Astrocyte of the hippocampus (primary cell): ENCODE results near the gene SGSM2.

ENCODE experiments used
- DNase-seq: peaks from one replicate; pipeline ENCODE4 v3.0.0; 2011; ENCODE audit warnings: low read depth, low spot score

Gene SGSM2

DNA sequence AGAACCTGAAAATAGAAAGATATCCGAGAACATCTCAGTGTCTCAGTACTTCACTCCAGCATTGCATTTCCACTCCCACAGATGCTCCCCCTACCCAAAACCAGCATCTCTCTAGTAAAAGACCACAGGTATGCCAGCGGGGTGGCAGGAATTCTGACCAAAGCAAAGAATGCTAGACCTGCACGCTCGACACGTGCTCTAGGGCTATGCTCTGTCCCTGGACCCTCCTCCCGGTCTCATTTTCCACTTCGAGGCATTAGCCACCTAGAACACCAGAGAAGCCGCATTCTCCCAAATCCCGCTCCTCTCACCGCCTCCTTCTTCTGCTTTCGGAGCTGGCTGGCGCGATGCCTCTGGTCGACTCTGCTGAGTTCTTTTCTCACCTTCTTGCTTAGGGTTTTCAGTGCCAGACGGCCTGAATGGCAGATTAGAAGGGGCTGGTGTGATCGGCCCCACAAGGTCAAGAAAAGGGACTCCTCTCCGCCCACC, 1.5 kb upstream of the SGSM2 start:
- DNase-seq = peak; percentile 71

DNA sequence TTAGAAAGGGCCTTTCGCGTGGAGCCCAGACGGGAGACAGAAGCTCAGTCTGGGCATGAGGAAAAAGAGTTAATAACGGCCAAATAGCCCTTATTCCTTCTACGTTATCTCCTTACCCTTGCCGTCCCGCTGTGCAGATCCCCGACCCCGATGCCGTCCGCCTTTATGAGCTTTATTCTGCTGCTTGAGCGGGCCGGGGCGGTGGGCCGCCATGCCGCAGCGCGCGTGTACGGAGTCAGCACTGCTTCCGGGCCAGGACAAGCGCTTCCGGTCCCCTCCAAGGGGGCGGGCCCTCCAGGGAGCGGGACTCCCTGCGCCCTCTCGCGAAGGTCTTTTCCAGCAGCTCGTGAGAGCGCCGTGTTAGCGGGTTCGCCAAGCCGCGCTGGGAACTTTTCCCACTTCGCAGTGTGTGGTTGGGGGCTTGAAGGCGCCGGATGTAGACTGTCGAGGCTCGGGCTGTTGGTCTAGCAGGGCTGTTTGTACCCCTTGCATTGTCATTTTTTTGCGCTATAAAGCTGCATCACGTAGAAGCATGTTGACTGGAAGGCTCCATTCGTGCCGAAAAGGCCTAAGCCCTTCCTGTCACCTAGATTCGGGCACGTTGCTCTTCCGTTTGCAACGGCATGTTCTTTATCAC, 968 bp upstream of the SGSM2 start, which contains the start of gene TSR1:
Gene TSR1 (minus strand): TSS at position 243 of the 637 bp plus-strand sequence. CDS start 30 bp downstream, at position 213.
- peak; percentile 97 for DNase-seq

DNA sequence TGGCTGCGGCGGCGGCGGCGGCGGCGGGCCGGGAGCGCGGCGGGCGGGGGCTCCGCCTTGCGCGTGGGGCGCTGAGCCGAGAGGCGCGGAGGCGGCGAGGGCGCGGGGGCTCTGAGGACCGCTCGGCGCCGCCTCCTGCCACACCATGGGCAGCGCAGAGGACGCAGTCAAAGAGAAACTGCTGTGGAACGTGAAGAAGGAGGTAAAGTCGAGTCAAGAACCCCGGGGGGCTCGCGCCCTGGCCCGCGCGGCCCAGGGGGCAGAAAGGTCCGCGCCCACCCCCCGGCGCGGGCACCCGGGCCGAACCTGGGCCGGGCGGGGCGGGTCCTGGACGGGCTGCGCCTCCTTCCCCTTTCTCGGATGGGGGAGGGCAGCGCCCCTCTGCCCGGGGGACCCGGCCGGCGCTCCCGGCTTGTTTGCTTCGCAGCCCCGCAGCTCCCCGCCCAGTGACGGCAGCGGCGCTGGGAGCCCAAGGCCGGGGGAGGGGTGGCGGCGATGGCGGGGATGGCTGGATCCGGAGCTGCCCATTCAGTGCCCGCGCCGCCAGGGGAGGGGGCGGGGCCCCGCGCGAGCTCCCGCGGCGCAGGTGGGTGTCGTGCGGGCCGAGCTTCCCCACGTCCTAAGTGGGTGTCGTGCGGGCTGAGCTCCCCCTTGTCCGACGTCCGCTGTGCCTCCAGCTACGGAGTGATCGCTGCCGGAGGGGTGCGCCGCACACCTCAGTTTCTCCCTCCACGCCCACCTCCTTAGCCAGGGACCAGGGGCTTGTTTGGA, 428 bp downstream of the SGSM2 start:
- peak; percentile 86 for DNase-seq

DNA sequence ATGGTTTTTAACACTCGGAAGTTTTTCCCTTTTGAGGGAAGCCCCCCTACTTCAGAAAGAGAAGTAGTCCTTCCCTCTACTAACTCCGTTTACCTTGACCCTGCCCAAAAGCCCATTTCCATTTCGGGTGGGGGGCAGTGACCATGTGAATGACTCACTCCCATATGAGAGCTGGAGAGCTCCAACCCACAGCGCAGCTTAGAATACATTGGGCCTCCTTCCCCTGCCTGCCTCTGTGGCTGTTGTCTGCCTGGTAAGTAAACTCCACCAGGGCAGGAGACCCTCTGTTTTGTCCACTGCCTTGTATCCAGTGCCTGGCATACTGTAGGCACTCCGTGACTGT, 985 bp downstream of the SGSM2 start:
- peak; percentile 68 for DNase-seq

DNA sequence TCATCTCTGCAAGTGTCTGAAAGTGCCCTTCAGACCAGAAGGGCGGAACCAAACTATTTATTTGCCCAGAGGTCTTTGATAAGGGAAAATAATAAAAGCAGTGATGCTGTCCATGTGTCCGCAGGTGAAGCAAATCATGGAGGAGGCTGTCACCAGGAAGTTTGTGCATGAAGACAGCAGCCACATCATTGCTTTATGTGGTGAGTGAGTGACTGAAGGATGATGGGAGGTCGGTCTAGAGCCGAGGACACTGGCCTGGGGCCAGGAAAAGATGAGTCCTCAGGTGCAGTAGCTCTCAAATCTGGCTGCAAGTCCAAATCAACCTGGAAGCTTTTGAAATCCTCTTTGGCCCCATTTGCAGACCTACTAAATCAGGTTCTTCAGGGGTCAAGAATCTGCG, 6.1 kb downstream of the SGSM2 start:
- no peak for DNase-seq

DNA sequence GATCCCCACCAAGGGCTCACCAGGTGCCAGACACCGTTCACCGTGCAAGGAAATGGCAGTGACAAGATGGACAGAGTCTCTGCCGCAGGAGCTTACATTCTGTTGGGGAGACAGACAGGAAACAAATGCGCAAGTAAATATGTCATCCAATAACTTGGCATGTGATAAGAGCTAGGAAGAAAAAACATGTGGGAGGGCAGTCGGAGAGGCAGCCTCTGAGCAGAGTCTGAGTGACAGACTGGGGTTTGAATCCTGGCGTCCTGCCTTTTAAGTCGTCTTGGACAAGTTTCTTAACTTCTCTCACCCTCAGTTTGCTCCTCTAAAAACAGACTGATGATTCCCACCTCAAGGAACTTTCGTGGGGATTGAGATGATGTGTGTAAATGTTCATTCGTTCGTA, 7.2 kb downstream of the SGSM2 start:
- DNase-seq = no peak

DNA sequence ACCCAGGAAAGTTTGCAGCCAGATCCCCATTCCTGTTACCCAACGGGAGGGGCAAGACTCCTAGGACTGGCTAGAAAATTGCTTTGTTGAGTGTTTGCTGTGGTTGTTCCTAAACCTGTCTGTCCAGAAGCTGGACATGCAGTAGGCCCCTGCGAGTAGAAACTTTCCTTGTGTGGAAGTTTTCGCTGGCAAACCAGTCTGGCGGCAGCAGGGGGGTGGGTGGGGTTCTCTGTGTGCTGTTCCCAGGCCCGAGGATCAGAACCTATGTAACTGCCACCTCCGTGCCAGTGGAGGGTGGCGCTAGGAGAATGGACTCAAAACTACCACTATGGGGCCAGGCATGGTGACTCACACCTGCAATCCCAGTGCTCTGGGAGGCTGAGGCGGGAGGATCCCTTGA, 9.2 kb downstream of the SGSM2 start:
- no peak for DNase-seq

DNA sequence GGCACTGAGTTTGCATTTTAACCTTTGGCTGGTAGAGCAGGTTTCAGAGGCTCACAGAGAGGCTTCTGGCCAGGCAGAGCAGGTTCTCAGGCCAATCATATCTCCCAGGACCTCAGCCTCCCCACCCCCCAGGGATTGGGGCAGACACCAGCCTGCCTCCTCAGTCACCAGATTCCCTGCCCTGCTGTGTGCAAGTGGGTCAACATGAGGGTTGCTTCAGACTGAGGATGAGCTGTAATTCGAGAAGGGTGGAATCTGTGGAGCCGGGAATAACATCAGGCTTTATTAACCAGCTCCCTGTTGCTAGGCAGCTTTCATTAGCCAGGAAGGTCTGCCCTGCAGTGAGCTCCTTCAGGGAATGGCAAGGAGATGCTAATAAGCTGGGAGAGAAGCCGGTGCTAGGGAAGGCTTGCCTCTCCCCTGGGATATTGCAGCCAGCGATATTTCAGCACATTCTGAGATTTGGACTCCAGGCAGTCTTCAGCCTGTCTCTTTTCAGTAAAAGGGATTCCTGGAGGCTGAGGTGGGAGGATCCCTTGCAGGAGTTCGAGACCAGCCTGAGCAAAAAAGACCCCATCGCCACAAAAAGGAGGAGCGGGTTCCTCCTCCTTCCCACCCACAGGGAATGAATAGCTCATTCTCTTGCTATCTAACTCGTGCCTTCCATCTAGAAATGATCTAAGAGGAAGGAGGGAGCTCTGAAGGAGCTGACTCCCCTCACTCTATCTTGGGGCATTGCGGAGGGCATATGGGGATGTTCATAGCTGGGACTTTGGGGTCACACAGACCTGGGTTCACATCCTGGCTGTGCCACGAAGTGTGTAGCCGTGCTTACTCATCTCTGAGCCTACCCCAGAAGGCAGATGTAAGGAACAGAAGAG, 10.7 kb downstream of the SGSM2 start:
- DNase-seq = peak; percentile 76

DNA sequence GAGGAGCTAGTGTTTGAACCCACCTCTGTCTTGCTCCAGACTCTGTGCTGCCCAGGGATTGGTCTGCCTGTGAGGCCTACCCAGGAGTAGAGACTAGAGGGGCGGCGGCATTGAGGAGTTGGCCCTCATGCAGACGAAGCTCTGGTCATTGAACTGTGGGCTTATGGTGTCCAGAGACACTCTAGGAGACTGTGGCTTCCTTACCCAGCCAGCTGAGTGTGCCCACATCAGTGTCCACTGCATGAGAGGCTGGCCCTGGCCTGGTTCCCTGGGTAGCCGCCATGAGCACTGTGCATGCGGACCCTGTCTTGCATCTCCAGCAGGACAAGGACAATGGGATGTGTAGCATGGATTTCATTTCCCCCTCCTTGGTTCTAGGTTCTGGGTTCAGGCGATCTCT, 14.0 kb downstream of the SGSM2 start:
- no peak for DNase-seq

DNA sequence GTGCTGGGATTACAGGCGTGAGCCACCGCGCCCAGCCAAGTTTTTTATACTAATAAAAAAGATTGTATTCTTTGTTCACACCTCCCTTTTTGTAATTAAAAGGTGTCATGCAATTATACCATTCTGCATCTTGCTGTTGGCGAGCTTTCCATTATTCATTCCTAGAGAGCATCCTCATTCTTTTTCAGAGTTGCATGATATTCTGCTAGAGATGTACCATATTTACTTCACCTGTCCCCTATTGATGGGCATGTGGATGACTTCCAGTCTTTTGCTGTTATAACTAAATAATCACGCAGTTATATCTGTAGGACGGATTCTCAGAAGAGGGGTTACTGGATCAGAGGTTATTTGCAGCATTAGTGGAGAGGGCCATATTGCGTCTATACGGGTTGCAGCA, 17.0 kb downstream of the SGSM2 start:
- no peak for DNase-seq

DNA sequence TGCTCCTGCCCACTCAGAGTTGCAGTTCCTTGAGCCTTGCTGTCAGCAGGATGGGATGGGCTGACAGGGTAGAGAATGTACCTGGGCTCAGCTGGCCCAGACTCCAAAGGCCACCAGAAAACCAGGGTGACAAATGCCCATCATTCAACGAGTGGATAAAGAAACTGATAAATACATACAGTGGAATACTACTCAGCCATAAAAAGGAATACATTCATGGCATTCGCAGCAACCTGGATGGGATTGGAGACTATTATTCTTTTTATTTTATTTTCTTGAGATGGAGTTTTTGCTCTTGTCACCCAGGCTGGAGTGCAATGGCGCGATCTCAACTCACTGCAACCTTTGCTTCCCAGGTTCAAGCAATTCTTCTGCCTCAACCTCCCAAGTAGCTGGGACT, 19.9 kb downstream of the SGSM2 start:
- no peak for DNase-seq

DNA sequence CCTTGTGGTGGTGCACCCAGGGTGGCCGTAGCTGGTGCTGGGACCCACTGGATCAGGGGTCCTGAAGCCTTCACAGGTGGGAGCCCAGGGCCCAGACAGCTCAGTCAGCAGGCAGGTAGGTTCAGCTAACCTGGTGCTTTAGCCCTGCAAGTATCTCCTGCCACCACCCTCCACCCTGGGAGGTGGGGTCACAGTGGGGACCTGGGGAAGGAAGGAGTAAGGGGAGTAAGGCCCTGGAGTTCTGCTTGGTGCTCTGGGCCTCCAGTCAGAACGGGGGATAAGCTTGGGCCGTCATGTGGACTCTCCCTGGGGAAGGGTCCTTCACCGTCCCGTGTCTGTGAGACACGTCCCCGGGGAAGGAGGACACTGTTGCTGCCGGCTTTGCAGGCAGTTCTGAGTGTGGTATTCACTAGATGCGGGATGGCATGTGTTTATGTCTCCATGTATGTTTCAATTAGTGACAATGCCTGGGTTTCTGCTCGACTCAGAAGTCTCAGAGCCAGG, 20.7 kb downstream of the SGSM2 start:
- no peak for DNase-seq

DNA sequence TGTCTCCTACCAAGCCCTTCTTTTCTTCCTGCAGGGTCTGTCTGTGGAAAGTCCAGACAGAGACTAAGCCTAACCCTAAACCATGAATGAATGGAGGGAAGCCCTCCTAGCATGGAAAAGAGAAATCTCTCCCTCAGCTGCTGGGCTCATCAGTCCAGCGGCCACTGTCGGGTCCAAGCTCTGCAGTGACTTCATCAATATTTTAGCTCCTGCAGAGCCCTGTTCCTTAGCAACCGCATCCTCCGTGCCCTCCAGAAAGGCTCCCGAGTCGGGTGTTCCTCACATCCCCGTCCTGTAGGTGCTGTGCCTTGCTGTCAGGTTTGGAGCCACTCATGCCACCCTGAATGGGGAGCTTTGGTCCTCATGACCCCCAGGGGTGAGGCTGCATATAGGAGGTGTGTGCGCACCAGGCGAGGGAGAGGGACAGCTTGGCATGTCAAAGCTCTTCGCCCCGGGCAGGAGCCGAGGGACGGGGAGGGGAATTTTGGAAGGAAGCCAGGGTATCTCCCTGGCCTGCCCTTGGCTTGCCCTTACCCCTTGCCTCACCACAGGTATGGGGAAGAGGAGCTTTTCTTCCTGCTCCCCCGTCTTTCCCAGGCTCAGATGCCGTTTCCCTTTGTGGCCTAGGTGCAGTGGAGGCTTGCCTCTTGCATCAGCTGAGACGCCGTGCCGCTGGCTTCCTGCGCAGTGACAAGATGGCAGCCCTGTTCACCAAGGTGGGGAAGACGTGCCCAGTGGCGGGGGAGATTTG, 23.9 kb downstream of the SGSM2 start:
- no peak for DNase-seq

DNA sequence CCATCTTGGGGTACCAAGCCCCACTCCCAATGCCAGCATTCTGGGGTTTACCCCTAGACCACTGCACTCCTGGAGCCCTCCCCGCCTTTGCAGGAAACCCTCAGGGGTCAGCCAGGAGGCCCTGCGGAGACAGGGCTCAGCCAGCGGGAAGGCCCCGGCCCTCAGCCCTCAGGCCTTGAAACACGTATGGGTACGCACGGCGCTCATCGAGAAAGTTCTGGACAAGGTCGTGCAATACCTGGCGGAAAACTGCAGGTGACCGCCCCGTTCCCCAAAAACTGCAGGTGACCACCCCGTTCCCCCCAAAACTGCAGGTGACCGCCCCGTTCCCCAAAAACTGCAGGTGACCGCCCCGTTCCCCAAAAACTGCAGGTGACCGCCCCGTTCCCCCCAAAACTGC, 24.7 kb downstream of the SGSM2 start:
- DNase-seq = no peak

DNA sequence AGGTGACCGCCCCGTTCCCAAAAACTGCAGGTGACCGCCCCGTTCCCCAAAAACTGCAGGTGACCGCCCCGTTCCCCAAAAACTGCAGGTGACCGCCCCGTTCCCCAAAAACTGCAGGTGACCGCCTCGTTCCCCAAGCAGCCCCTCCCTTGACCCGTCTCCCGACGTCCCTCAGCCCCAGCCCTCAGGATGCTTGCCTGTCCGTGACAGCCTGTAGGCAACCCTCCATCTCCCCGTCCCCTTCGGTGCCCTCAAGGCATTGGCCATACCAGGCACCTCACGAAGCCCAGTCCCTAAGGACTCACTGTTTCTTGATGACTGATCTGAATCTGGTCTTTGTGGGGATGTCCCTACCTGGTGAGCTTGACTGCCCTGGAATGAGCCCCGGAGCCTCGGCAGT, 25.1 kb downstream of the SGSM2 start:
- no peak for DNase-seq

DNA sequence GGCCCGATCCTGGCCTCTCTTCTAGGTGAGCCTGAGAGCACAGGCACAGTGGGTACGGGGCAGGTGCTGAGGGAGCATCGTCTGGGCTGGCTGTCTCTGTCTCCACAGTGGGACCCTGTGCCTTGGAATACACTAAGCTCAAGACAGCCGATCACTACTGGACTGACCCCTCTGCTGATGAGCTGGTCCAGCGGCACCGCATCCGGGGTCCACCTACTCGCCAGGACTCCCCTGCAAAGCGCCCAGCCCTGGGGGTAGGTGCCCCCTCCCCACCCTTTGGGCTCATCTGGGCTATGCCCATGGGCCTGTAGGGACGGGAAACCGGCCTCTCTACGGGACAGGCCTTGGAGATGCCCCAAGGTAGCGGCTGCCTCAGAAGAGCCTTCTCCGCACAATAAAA, 25.6 kb downstream of the SGSM2 start:
- no peak for DNase-seq

DNA sequence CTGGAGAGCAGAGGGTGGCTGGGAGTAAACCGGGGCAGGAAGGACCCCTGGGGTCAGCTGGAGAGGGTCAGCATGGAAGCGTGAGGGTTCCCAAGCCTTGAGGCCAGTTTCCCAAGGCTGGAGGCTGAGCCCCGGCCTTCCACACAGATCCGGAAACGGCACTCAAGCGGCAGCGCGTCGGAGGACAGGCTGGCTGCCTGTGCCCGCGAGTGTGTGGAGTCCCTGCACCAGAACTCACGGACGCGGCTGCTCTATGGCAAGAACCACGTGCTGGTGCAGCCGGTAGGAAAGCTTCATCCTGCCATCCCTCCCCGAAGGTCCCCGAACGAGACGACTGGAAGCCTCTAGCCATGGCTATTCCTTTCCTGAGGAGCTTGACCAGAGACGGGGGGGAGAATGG, 26.0 kb downstream of the SGSM2 start:
- no peak for DNase-seq

DNA sequence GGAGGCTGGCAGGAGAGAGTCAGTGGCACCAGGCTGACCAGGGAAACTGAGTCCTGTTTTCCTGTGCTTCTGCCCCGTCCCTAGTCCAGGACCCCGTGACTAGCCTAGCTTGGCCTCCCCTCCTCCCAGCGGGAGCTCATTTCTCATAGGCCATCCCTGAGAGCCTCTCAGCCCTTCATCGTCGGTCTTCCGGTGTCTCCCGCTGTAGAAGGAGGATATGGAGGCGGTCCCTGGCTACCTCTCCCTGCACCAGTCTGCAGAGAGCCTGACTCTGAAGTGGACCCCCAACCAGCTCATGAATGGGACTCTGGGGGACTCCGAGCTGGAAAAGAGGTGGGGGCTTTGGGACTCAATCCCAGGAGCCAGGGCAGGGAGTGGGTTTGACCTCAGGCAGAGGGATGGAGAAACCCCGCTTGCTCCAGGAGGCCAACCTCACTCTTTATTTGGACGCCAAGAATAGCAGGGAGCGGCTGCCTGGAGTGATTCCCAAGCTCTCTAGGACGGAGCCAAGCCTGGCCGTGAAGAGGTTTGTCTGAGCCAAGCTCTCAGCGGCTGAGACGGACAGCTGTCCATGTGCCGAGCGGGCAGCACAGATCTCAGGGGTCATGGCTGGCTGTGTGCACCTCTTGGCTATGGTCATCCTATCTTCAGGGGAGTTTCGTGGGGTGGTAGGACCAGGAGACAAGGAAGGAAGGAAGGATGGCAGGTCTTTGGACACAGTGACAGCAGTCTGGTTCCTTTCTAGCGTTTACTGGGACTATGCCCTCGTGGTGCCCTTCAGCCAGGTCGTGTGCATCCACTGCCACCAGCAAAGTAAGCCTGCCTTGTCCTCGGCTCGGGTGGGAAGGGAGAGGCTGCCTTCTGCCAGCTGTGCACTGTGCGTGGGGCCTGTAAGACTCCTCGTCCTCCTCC, 26.8 kb downstream of the SGSM2 start:
- peak; percentile 69 for DNase-seq

DNA sequence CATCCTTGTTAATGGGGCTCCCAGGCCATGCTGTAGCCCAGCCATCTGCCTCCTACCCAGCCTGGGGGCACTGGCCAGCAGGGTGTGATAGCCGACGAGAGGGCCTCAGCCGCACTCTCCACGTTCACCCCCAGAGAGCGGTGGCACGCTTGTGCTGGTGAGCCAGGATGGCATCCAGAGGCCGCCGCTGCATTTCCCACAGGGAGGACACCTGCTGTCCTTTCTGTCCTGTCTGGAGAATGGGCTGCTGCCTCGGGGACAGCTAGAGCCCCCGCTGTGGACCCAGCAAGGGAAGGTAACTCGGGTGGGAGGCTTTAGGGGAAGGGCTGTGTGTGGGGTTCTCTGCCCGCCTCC, 27.4 kb downstream of the SGSM2 start:
- DNase-seq = no peak

DNA sequence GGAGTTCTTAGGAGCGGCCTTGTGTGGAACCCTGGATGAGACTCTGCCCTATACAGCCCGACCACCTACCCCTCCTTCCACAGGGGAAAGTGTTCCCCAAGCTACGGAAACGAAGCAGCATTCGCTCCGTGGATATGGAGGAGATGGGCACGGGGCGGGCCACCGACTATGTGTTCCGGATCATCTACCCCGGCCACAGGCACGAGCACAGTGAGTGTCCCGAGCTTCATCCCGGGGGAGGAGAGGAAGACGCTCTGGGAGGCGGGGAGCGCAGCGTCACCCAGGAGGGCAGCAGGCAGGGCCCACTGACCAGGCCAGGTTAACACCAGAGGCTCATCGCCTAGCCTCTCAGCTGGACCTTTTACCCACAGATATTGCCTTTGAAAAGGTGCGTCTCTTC, 27.8 kb downstream of the SGSM2 start:
- DNase-seq = no peak
